Cerebellar nuclear complex (tissue), 1 donor: ENCODE results near the gene MNX1.

Source experiments
- DNase-seq, 2 experiments: peaks; one replicate each; lab custom pipeline; 2025; lab: John Stamatoyannopoulos, UW

MNX1 gene

GRCh38 chr7:157010588-157011332, at the start of gene MNX1:
Gene MNX1, minus strand, starts transcription at chr7:157010663. Its CDS starts 313 bp downstream, at chr7:157010350.
- no peak for DNase-seq

- DNase-seq = no peak
Observed at GRCh38 chr7:157059534-157059933, 49.1 kb upstream of the MNX1 start.

GRCh38 chr7:157058701-157059100, 48.2 kb upstream of the MNX1 start:
- no peak for DNase-seq

- DNase-seq = no peak
Observed at GRCh38 chr7:157058068-157058467, 47.6 kb upstream of the MNX1 start.

GRCh38 chr7:157056957-157057902, 46.8 kb upstream of the MNX1 start:
- DNase-seq = no peak

- DNase-seq = no peak
Observed at GRCh38 chr7:157056246-157056645, 45.8 kb upstream of the MNX1 start.

- DNase-seq = no peak
Observed at GRCh38 chr7:157054927-157055326, 44.5 kb upstream of the MNX1 start.

- no peak for DNase-seq
Observed at GRCh38 chr7:157053118-157053517, 42.7 kb upstream of the MNX1 start.

GRCh38 chr7:157047148-157047547, 36.7 kb upstream of the MNX1 start:
- no peak for DNase-seq

- no peak for DNase-seq
Observed at GRCh38 chr7:157046681-157047080, 36.2 kb upstream of the MNX1 start.

GRCh38 chr7:157044943-157045660, 34.6 kb upstream of the MNX1 start:
- DNase-seq = no peak

- DNase-seq = no peak
Observed at GRCh38 chr7:157044147-157044687, 33.8 kb upstream of the MNX1 start.

- no peak for DNase-seq
Observed at GRCh38 chr7:157043745-157044144, 33.3 kb upstream of the MNX1 start.

GRCh38 chr7:157041514-157042277, 31.2 kb upstream of the MNX1 start:
- DNase-seq = no peak

- no peak for DNase-seq
Observed at GRCh38 chr7:157041004-157041403, 30.5 kb upstream of the MNX1 start.

- no peak for DNase-seq
Observed at GRCh38 chr7:157037635-157038034, 27.2 kb upstream of the MNX1 start.

GRCh38 chr7:157037028-157037427, 26.6 kb upstream of the MNX1 start:
- DNase-seq = no peak

GRCh38 chr7:157035979-157036378, 25.5 kb upstream of the MNX1 start:
- DNase-seq = no peak

- no peak for DNase-seq
Observed at GRCh38 chr7:157035302-157035701, 24.8 kb upstream of the MNX1 start.

- DNase-seq = no peak
Observed at GRCh38 chr7:157033483-157034473, 23.3 kb upstream of the MNX1 start.
